C4-2B (cell line): Measurements from ENCODE around the gene ZBTB7A.

ENCODE experiments used
- ZFX ChIP-seq: fragments of 450-650 bp; IDR thresholded peaks from 2 replicates; pipeline ENCODE4 v1.6.1; 2017
- TF ChIP-seq, protein P1 (sequence below): fragments of 450-650 bp; conservative IDR thresholded peaks from 2 replicates; pipeline ENCODE4 v1.5.1; 2017; ENCODE audit warnings: mild to moderate bottlenecking

DNA sequence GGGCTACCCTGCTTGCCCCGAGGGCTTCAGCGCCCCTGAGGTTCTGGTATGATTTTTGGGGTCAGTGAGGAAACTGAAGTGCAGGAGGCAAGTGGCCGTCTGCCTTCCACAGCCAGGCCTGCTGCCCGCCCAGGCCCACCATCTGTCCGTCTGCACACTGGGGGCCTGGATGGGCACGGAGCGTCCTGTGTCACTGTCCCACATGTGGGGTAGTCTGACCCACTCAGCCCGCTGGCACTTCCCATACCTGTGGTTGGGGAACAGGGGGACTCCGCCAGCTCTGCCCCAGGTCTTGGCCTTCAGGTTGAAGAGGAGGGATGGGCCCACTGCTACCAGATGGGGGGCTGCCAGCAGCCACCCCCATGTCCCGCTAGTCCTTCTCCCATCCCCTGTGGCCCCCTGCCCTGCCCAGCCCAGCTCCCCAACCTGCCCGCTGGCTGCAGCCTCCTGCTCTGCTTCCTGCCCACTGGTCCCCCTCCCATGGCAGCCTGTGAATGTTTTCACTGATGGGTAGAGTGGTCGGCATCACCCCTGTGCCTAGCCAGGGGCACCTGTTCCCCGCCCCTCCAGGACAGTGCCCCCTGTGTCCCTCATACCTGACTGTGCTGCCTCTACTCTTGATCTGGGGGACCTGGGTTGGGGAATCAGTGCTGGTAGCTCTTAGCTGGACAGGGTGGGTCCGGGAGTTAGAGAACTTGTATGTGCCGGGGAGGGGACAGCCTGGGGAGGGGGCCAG lies 49.6 kb downstream of the ZBTB7A start:
- TF ChIP-seq, protein P1, sequence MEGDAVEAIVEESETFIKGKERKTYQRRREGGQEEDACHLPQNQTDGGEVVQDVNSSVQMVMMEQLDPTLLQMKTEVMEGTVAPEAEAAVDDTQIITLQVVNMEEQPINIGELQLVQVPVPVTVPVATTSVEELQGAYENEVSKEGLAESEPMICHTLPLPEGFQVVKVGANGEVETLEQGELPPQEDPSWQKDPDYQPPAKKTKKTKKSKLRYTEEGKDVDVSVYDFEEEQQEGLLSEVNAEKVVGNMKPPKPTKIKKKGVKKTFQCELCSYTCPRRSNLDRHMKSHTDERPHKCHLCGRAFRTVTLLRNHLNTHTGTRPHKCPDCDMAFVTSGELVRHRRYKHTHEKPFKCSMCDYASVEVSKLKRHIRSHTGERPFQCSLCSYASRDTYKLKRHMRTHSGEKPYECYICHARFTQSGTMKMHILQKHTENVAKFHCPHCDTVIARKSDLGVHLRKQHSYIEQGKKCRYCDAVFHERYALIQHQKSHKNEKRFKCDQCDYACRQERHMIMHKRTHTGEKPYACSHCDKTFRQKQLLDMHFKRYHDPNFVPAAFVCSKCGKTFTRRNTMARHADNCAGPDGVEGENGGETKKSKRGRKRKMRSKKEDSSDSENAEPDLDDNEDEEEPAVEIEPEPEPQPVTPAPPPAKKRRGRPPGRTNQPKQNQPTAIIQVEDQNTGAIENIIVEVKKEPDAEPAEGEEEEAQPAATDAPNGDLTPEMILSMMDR: no peak
- TF ChIP-seq ZFX: no peak
